H1 (cell line): ENCODE results near the gene ABCC4. TPM values are rescaled to one million over a fixed set of nuclear protein-coding genes. Genes with fewer than 3 reads are reported as not detected.

Source experiments
- CTCF ChIA-PET: fragments of 300-600 bp; sonication (Branson Sonifier 250); formaldehyde crosslinking; loops from one replicate; lab custom pipeline; 2021; ENCODE audit not compliant: partially characterized antibody; lab: Charles Lee
- POLR2A ChIA-PET: fragments of 300-600 bp; sonication (Branson Sonifier 250); formaldehyde crosslinking; loops from one replicate; lab custom pipeline; 2021; ENCODE audit warnings: inconsistent platforms; ENCODE audit not compliant: partially characterized antibody; lab: Charles Lee
- DNase-seq, 2 experiments: peaks; one replicate each; pipeline versions ENCODE4 v3.0.0 to v3.0.0-alpha.2; 2010 to 2022; ENCODE audit warnings: low spot score in 2 of 2, low read depth in 1 of 2, mixed read lengths in 1 of 2
- FAIRE-seq: peaks from 2 replicates; lab custom pipeline; 2011; peaks lifted over from hg19 to GRCh38; lab: Jason Lieb, UNC
- H2AFZ ChIP-seq: 2 replicates; pipeline ENCODE4 v1.8.1; 2012; ENCODE audit warnings: low read length, inconsistent platforms
- H2AK5ac ChIP-seq: 2 replicates; pipeline ENCODE4 v1.6.1; 2013; ENCODE audit warnings: low read depth, low read length
- H2BK120ac ChIP-seq: replicated peaks from 2 replicates; pipeline ENCODE3; 2013; ENCODE audit warnings: low read depth, low read length, inconsistent platforms
- H2BK12ac ChIP-seq: 2 replicates; pipeline ENCODE4 v1.6.1; 2013; ENCODE audit warnings: low read depth, low read length
- H2BK15ac ChIP-seq: 2 replicates; pipeline ENCODE4 v1.6.1; 2013; ENCODE audit warnings: low read length
- H2BK20ac ChIP-seq: 2 replicates; pipeline ENCODE4 v1.6.1; 2013; ENCODE audit warnings: low read length
- H2BK5ac ChIP-seq: 2 replicates; pipeline ENCODE4 v1.6.1; 2013; ENCODE audit warnings: low read depth, low read length
- H3K14ac ChIP-seq: 2 replicates; pipeline ENCODE4 v1.6.1; 2013; ENCODE audit warnings: inconsistent platforms; ENCODE audit not compliant: insufficient read length
- H3K18ac ChIP-seq: 2 replicates; pipeline ENCODE4 v1.6.1; 2013; ENCODE audit warnings: low read length; ENCODE audit errors: extremely low read depth
- H3K23ac ChIP-seq: 2 replicates; pipeline ENCODE4 v1.6.1; 2013; ENCODE audit warnings: inconsistent platforms; ENCODE audit not compliant: insufficient read length
- H3K23me2 ChIP-seq: 2 replicates; pipeline ENCODE4 v1.6.1; 2013; ENCODE audit warnings: low read depth, low read length
- H3K27ac ChIP-seq: 2 replicates; pipeline ENCODE4 v1.6.1; 2011; ENCODE audit warnings: low read depth, low read length, inconsistent platforms
- H3K27me3 ChIP-seq, 4 experiments: replicated peaks in 1 of 4; 1 replicate in 1 of 4; 2 replicates in 3 of 4; pipeline versions ENCODE4 v1.6.1 to v1.8.1; 2011 to 2013; ENCODE audit warnings: low read length in 3 of 4, mild to moderate bottlenecking in 3 of 4, inconsistent platforms in 2 of 4, mixed read lengths in 2 of 4, moderate library complexity in 1 of 4; ENCODE audit not compliant: control insufficient read depth in 3 of 4, insufficient read depth in 3 of 4; ENCODE audit errors: extremely low read depth in 1 of 4
- H3K36me3 ChIP-seq, 4 experiments: 2 replicates each; pipeline versions ENCODE4 v1.6.1 to v1.8.1; 2011 to 2013; ENCODE audit warnings: mild to moderate bottlenecking in 4 of 4, low read length in 3 of 4, moderate library complexity in 2 of 4, control low read depth in 1 of 4, inconsistent platforms in 1 of 4; ENCODE audit not compliant: insufficient read depth in 4 of 4, control insufficient read depth in 2 of 4
- H3K4ac ChIP-seq: replicated peaks from 2 replicates; pipeline ENCODE3; 2013; ENCODE audit warnings: low read length, low read depth, mixed read lengths, inconsistent platforms; ENCODE audit not compliant: insufficient read length
- H3K4me1 ChIP-seq, 4 experiments: replicated peaks in 1 of 4; 1 replicate in 1 of 4; 2 replicates in 3 of 4; pipeline versions ENCODE4 v1.6.1 to v1.8.1; 2011 to 2013; ENCODE audit warnings: low read length in 3 of 4, inconsistent platforms in 2 of 4, mixed read lengths in 1 of 4; ENCODE audit not compliant: insufficient read depth in 4 of 4, control insufficient read depth in 3 of 4
- H3K4me2 ChIP-seq, 2 experiments: 2 replicates each; pipeline versions ENCODE4 v1.6.1 to v1.8.1; 2011 to 2013; ENCODE audit warnings: low read depth in 2 of 2, low read length in 2 of 2, control low read depth in 1 of 2, inconsistent platforms in 1 of 2, mild to moderate bottlenecking in 1 of 2; ENCODE audit not compliant: insufficient read depth in 1 of 2
- H3K4me3 ChIP-seq, 4 experiments: fragments of 200-600, 300-600 bp in 1 of 4; sonication (generic), shearing (Covaris generic), sonication (Bioruptor Twin) in 1 of 4; 2 replicates each; pipeline versions ENCODE4 v1.5.1 to v1.8.1; 2011 to 2016; ENCODE audit warnings: low read length in 4 of 4, low read depth in 3 of 4, control low read depth in 2 of 4, inconsistent platforms in 2 of 4, mild to moderate bottlenecking in 2 of 4, mixed read lengths in 1 of 4, moderate library complexity in 1 of 4; ENCODE audit not compliant: insufficient read depth in 2 of 4; ENCODE audit errors: extremely low read depth in 1 of 4
- H3K56ac ChIP-seq: replicated peaks from 2 replicates; pipeline ENCODE3; 2013; ENCODE audit warnings: low read depth, mild to moderate bottlenecking, mixed read lengths, low read length, inconsistent platforms; ENCODE audit not compliant: insufficient read length
- H3K79me1 ChIP-seq: 2 replicates; pipeline ENCODE4 v1.6.1; 2013; ENCODE audit warnings: low read depth, low read length, control low read depth
- H3K79me2 ChIP-seq, 2 experiments: 2 replicates each; pipeline versions ENCODE4 v1.6.1 to v1.8.1; 2012 to 2013; ENCODE audit warnings: low read length in 2 of 2, mild to moderate bottlenecking in 2 of 2, inconsistent platforms in 1 of 2; ENCODE audit not compliant: insufficient read depth in 2 of 2, control insufficient read depth in 1 of 2
- H3K9ac ChIP-seq, 4 experiments: replicated peaks in 1 of 4; 1 replicate in 1 of 4; 2 replicates in 3 of 4; pipeline versions ENCODE4 v1.6.1 to v1.8.1; 2011 to 2013; ENCODE audit warnings: low read depth in 3 of 4, low read length in 3 of 4, control low read depth in 2 of 4, mild to moderate bottlenecking in 2 of 4, moderate library complexity in 2 of 4, inconsistent platforms in 1 of 4; ENCODE audit errors: extremely low read depth in 1 of 4
- H3K9me3 ChIP-seq, 2 experiments: 2 replicates each; pipeline versions ENCODE4 v1.6.1 to v1.8.1; 2012 to 2013; ENCODE audit warnings: mild to moderate bottlenecking in 2 of 2, moderate library complexity in 2 of 2, control low read depth in 1 of 2, inconsistent platforms in 1 of 2, low read depth in 1 of 2, low read length in 1 of 2, mixed read lengths in 1 of 2; ENCODE audit not compliant: insufficient read depth in 2 of 2
- H4K20me1 ChIP-seq, 2 experiments: replicated peaks in 1 of 2; 2 replicates each; pipeline versions ENCODE3 to v1.8.1; 2011 to 2013; ENCODE audit warnings: inconsistent platforms in 2 of 2, low read length in 2 of 2, mild to moderate bottlenecking in 1 of 2; ENCODE audit not compliant: insufficient read depth in 2 of 2, control insufficient read depth in 1 of 2
- H4K5ac ChIP-seq: 2 replicates; pipeline ENCODE4 v1.6.1; 2013; ENCODE audit warnings: low read length, low read depth, mixed read lengths, inconsistent platforms; ENCODE audit not compliant: insufficient read length
- H4K8ac ChIP-seq: 2 replicates; pipeline ENCODE4 v1.8.0; 2013; ENCODE audit warnings: mild to moderate bottlenecking, moderate library complexity, low read length, inconsistent platforms; ENCODE audit not compliant: insufficient read depth; ENCODE audit errors: extremely low read depth
- H4K91ac ChIP-seq: replicated peaks from 2 replicates; pipeline ENCODE3; 2013; ENCODE audit warnings: low read length, mixed read lengths, inconsistent platforms; ENCODE audit not compliant: insufficient read length
- BACH1 ChIP-seq: IDR thresholded peaks from 2 replicates; pipeline ENCODE4 v1.6.1; 2012; ENCODE audit warnings: low read length, improper control_type of control experiment
- CREB1 ChIP-seq: IDR thresholded peaks from 2 replicates; pipeline ENCODE4 v1.6.1; 2012; ENCODE audit warnings: inconsistent platforms
- KDM4A ChIP-seq: IDR thresholded peaks from one replicate; pipeline ENCODE4 v1.7.1; 2012; ENCODE audit warnings: low read depth, mild to moderate bottlenecking, moderate library complexity, low read length, inconsistent platforms; ENCODE audit not compliant: severe bottlenecking
- MAFK ChIP-seq: IDR thresholded peaks from 2 replicates; pipeline ENCODE4 v1.6.1; 2012; ENCODE audit warnings: low read depth, mild to moderate bottlenecking, improper control_type of control experiment, low read length
- NRF1 ChIP-seq: IDR thresholded peaks from 2 replicates; pipeline ENCODE4 v1.6.1; 2011; ENCODE audit warnings: mild to moderate bottlenecking, low read depth, low read length, improper control_type of control experiment
- POLR2A ChIP-seq, 2 experiments: IDR thresholded peaks; 1 replicate in 1 of 2; 2 replicates in 1 of 2; pipeline ENCODE4 v1.6.1; 2011; ENCODE audit warnings: low read depth in 2 of 2, low read length in 2 of 2, mild to moderate bottlenecking in 2 of 2; ENCODE audit errors: control extremely low read depth in 1 of 2
- RFX5 ChIP-seq: IDR thresholded peaks from 2 replicates; pipeline ENCODE4 v1.6.1; 2011; ENCODE audit warnings: low read depth, low read length, improper control_type of control experiment, borderline replicate concordance
- TAF7 ChIP-seq: optimal IDR thresholded peaks from 2 replicates; pipeline ENCODE3; 2011; ENCODE audit warnings: low read depth, mild to moderate bottlenecking, inconsistent platforms, low read length, moderate library complexity, borderline replicate concordance
- WGBS, 2 experiments: shearing (Covaris generic) in 1 of 2; methylation state at CpG; one replicate each; pipeline versions ENCODE4 v1.1.6 to v1.1.7; 2013 to 2015; ENCODE audit warnings: low lambda C conversion rate in 2 of 2, mixed read lengths in 2 of 2, inconsistent platforms in 1 of 2, low coverage in 1 of 2, missing lambda C conversion rate in 1 of 2; ENCODE audit not compliant: insufficient replicate concordance in 2 of 2, insufficient coverage in 1 of 2, insufficient read length in 1 of 2; ENCODE audit errors: extremely low coverage in 1 of 2, missing lambda C conversion rate in 1 of 2; 5-methylcytosine and 5-hydroxymethylcytosine counted together
- polyA plus RNA-seq, 7 experiments: library from polyadenylated mRNA; depleted of rRNA in 3 of 7; stranded (reverse) in 5 of 7; unstranded in 2 of 7; fragments of >200 nt in 5 of 7; fragments of 200-250 nt in 2 of 7; gene quantifications; 1 replicate in 5 of 7; 2 replicates in 1 of 7; 4 replicates in 1 of 7; pipeline versions ENCODE4 v1.2.1 to v1.2.3, GENCODE V29; 2011 to 2013; ENCODE audit warnings: missing spikeins in 2 of 7, mixed read lengths in 2 of 7
- total RNA-seq: library from RNA; stranded (reverse); fragmentation: NEBNext Ultra II Directional; extraction: Animal tissue kit (Norgen Biotek cat#: 25700); gene quantifications from 2 replicates; pipeline ENCODE4 v1.2.1, GENCODE V29; 2021
- TF ChIP-seq, protein P1 (sequence below): IDR thresholded peaks from 2 replicates; pipeline ENCODE4 v1.6.1; 2011; ENCODE audit warnings: low read depth, mild to moderate bottlenecking, low read length; ENCODE audit not compliant: insufficient read depth
- TF ChIP-seq, protein P2 (sequence below): IDR thresholded peaks from 2 replicates; pipeline ENCODE4 v1.6.1; 2011; ENCODE audit warnings: low read length, improper control_type of control experiment

ABCC4 gene
- total and polyA plus RNA-seq, 2 of the 8 experiments (the other 6 are each of a cell fraction or from before 2014, with no cell fraction given): 4.0 to 14.1 TPM

DNA sequence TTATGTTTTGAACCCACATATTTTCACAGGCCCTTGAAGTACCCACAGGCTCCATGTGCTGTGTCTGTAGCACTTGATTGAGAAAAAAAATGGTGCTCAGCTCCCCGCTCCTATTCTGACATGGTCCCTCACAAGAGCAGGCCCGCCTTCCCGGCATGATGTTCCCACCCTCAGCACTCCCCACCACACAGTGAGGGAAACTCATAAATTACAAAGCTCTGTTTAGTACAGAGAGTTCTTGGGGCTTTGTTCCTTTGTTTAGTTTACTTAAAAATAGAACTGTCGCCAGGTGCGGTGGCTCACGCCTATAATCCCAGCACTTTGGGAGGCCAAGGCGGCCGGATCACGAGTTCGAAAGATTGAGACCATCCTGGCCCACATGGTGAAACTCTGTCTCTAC is 25.9 kb upstream of the ABCC4 start:
- no peaks in the 10 kb centered on the region for H4K20me1 ChIP-seq
- no peak overlapping the region for H2BK5ac ChIP-seq
- no peak overlapping the region for H3K4me2 ChIP-seq
- POLR2A ChIA-PET: no interaction called here
- H3K4ac ChIP-seq: no peak overlapping the region
- H3K27me3 ChIP-seq: no peaks in the 10 kb centered on the region
- no peak overlapping the region for H2BK15ac ChIP-seq
- no peak overlapping the region for H2BK12ac ChIP-seq
- H3K18ac ChIP-seq: no peak overlapping the region
- H3K23ac ChIP-seq: no peak overlapping the region
- no peak overlapping the region for H3K9ac ChIP-seq
- no peak overlapping the region for H4K5ac ChIP-seq
- DNase-seq (no peak), FAIRE-seq (no peak)
- H3K14ac ChIP-seq: no peak overlapping the region
- H3K23me2 ChIP-seq: no peaks in the 10 kb centered on the region; the same call in 1 of the 2 replicates
- no peak overlapping the region for H3K4me3 ChIP-seq
- no peak overlapping the region for H4K8ac ChIP-seq
- H3K9me3 ChIP-seq: no peaks in the 10 kb centered on the region
- no peak overlapping the region for H2AFZ ChIP-seq
- H2AK5ac ChIP-seq: no peak overlapping the region
- H3K36me3 ChIP-seq: no peaks in the 10 kb centered on the region
- no peaks in the 10 kb centered on the region for H3K79me2 ChIP-seq
- no peak overlapping the region for H3K56ac ChIP-seq
- H3K79me1 ChIP-seq: no peaks in the 10 kb centered on the region
- H3K27ac ChIP-seq: no peak overlapping the region
- no peak overlapping the region for H2BK20ac ChIP-seq
- no peak overlapping the region for H2BK120ac ChIP-seq
- H3K4me1 ChIP-seq: no peaks in the 10 kb centered on the region
- H4K91ac ChIP-seq: no peak overlapping the region
- no peak for TF ChIP-seq KDM4A
- TF ChIP-seq NRF1: no peak
- TF ChIP-seq MAFK: no peak
- TF ChIP-seq BACH1: no peak
- TF ChIP-seq, protein P1, sequence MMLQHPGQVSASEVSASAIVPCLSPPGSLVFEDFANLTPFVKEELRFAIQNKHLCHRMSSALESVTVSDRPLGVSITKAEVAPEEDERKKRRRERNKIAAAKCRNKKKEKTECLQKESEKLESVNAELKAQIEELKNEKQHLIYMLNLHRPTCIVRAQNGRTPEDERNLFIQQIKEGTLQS: no peak
- TF ChIP-seq TAF7: no peak
- TF ChIP-seq, protein P2, sequence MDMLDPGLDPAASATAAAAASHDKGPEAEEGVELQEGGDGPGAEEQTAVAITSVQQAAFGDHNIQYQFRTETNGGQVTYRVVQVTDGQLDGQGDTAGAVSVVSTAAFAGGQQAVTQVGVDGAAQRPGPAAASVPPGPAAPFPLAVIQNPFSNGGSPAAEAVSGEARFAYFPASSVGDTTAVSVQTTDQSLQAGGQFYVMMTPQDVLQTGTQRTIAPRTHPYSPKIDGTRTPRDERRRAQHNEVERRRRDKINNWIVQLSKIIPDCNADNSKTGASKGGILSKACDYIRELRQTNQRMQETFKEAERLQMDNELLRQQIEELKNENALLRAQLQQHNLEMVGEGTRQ: no peak
- no peak for TF ChIP-seq CREB1
- no peak for TF ChIP-seq POLR2A (IDR thresholded peaks at IDR 0.05; ENCODE audit: control extremely low read depth in 1 of 2, low read depth in 2 of 2, low read length in 2 of 2)
- no peak for TF ChIP-seq RFX5
- WGBS, 2 experiments: 97% methylated on average over 10 of the region's 10 CpGs; no CpG with 5 or more reads in 1 of the 2 experiments
- CTCF ChIA-PET: interaction anchor here (0.6 to 0.9 kb wide), 3 partner anchors 30 to 163 kb away, joined by 3 read pairs; no protein-coding TSS in a partner anchor
